Measurements from ENCODE around the gene MAP7D1. TPM values are rescaled to one million over a fixed set of nuclear protein-coding genes. Genes with fewer than 3 reads are reported as not detected.
"Not testable (repeated sequence)": the region's sequence is repeated elsewhere in the genome, so short reads cannot be mapped to it uniquely, and the experiment has no call there.

MAP7D1 gene
- total and polyA plus RNA-seq, 2 experiments from 2014 or later: 46.0 to 97.8 TPM

- Histone ChIP-seq H2AFZ (peak overlapping the region; percentile 94), H3K27me3 (no peaks in the 10 kb centered on the region), H3K4me3 (peak overlapping the region; percentile 100), H3K9me2 (replicated peaks; ENCODE audit: insufficient read depth) (no peaks in the 10 kb centered on the region), H3K79me2 (peaks cover 58% of the 10 kb centered on the region), H3K9me3 (ENCODE audit: low read depth) (no peaks in the 10 kb centered on the region), H4K20me1 (ENCODE audit: insufficient read depth, poor library complexity, severe bottlenecking) (peaks cover 38% of the 10 kb centered on the region), H3K36me3 (replicated peaks; ENCODE audit: insufficient read depth, low read depth) (no peaks in the 10 kb centered on the region), H3K27ac (peak overlapping the region; percentile 98), H3K4me1 (ENCODE audit: insufficient read depth) (peaks cover 38% of the 10 kb centered on the region), H3K4me2 (peak overlapping the region; percentile 79)
- TF ChIP-seq EZH2 (IDR thresholded peaks at IDR 0.05; ENCODE audit: borderline replicate concordance) (no peak), EZH2phosphoT487 (IDR thresholded peaks at IDR 0.05; ENCODE audit: low read depth, severe bottlenecking, unreplicated experiment) (no peak), CTCF (IDR thresholded peaks at IDR 0.05; ENCODE audit: poor library complexity) (no peak)
- WGBS (ENCODE audit: low lambda C conversion rate, missing lambda C conversion rate): 2% methylated on average over 22 of the region's 69 CpGs
- peak; percentile 83 for DNase-seq (ENCODE audit: low spot score)
Observed at GRCh38 chr1:36156329-36157114, 562 bp downstream of the MAP7D1 start.

- WGBS (ENCODE audit: low lambda C conversion rate, missing lambda C conversion rate): 17% methylated on average over 5 of the region's 9 CpGs
- Histone ChIP-seq H4K20me1 (ENCODE audit: insufficient read depth, poor library complexity, severe bottlenecking) (peaks cover 46% of the 10 kb centered on the region), H3K79me2 (peaks cover 66% of the 10 kb centered on the region), H3K9me2 (replicated peaks; ENCODE audit: insufficient read depth) (no peaks in the 10 kb centered on the region), H3K4me1 (ENCODE audit: insufficient read depth) (peaks cover 45% of the 10 kb centered on the region), H2AFZ (peak overlapping the region; percentile 94), H3K27ac (peak overlapping the region; percentile 98), H3K4me3 (peak overlapping the region; percentile 100), H3K4me2 (peak overlapping the region; percentile 79), H3K36me3 (replicated peaks; ENCODE audit: insufficient read depth, low read depth) (no peaks in the 10 kb centered on the region), H3K9me3 (ENCODE audit: low read depth) (no peaks in the 10 kb centered on the region), H3K27me3 (no peaks in the 10 kb centered on the region)
- no peak for DNase-seq (ENCODE audit: low spot score)
- TF ChIP-seq CTCF (IDR thresholded peaks at IDR 0.05; ENCODE audit: poor library complexity) (no peak), EZH2 (IDR thresholded peaks at IDR 0.05; ENCODE audit: borderline replicate concordance) (no peak), EZH2phosphoT487 (IDR thresholded peaks at IDR 0.05; ENCODE audit: low read depth, severe bottlenecking, unreplicated experiment) (no peak)
Observed at GRCh38 chr1:36157115-36157903, 1.3 kb downstream of the MAP7D1 start.

- Histone ChIP-seq H3K79me2 (peaks cover 75% of the 10 kb centered on the region), H3K9me3 (ENCODE audit: low read depth) (no peaks in the 10 kb centered on the region), H4K20me1 (ENCODE audit: insufficient read depth, poor library complexity, severe bottlenecking) (peaks cover 55% of the 10 kb centered on the region), H3K27me3 (no peaks in the 10 kb centered on the region), H3K36me3 (replicated peaks; ENCODE audit: insufficient read depth, low read depth) (no peaks in the 10 kb centered on the region), H3K4me1 (ENCODE audit: insufficient read depth) (peaks cover 51% of the 10 kb centered on the region), H3K27ac (peak overlapping the region; percentile 98), H2AFZ (no peak overlapping the region), H3K4me3 (peak overlapping the region; percentile 100), H3K4me2 (peak overlapping the region; percentile 79), H3K9me2 (replicated peaks; ENCODE audit: insufficient read depth) (no peaks in the 10 kb centered on the region)
- no peak for DNase-seq (ENCODE audit: low spot score)
- no peak for TF ChIP-seq CTCF (IDR thresholded peaks at IDR 0.05; ENCODE audit: poor library complexity)
- TF ChIP-seq EZH2phosphoT487 (IDR thresholded peaks at IDR 0.05; ENCODE audit: low read depth, severe bottlenecking, unreplicated experiment): no peak
- no peak for TF ChIP-seq EZH2 (IDR thresholded peaks at IDR 0.05; ENCODE audit: borderline replicate concordance)
- 78% methylated on average over 9 of the region's 9 CpGs for WGBS (ENCODE audit: low lambda C conversion rate, missing lambda C conversion rate)
Observed at GRCh38 chr1:36157973-36158826, 2.2 kb downstream of the MAP7D1 start.

- H3K79me2 ChIP-seq: peaks cover 81% of the 10 kb centered on the region
- H3K27ac ChIP-seq; H3K4me3 ChIP-seq; H3K9me2 ChIP-seq (replicated peaks; ENCODE audit: insufficient read depth); H3K27me3 ChIP-seq; H2AFZ ChIP-seq; DNase-seq (ENCODE audit: low spot score); H3K36me3 ChIP-seq (replicated peaks; ENCODE audit: insufficient read depth, low read depth); H3K9me3 ChIP-seq (ENCODE audit: low read depth): not testable (repeated sequence)
- peaks cover 51% of the 10 kb centered on the region for H3K4me1 ChIP-seq (ENCODE audit: insufficient read depth)
- H3K4me2 ChIP-seq: peak overlapping the region; percentile 79
- 86% methylated on average over 10 of the region's 10 CpGs for WGBS (ENCODE audit: low lambda C conversion rate, missing lambda C conversion rate)
- peaks cover 59% of the 10 kb centered on the region for H4K20me1 ChIP-seq (ENCODE audit: insufficient read depth, poor library complexity, severe bottlenecking)
Observed at GRCh38 chr1:36158827-36159252, 2.9 kb downstream of the MAP7D1 start.

Data from hepatocyte (in vitro differentiated cells).